C4-2B (cell line): ENCODE measurements around the gene TBL2.
"Not testable (repeated sequence)": the region's sequence is repeated elsewhere in the genome, so short reads cannot be mapped to it uniquely, and the experiment has no call there.

Experiments
- H3K27ac ChIP-seq: fragments of 450-650 bp; 2 replicates; pipeline ENCODE4 v1.5.1; 2017
- CTCF ChIP-seq: fragments of 450-650 bp; conservative IDR thresholded peaks from 2 replicates; pipeline ENCODE4 v1.5.1; 2017; ENCODE audit warnings: mild to moderate bottlenecking
- ZFX ChIP-seq: fragments of 450-650 bp; IDR thresholded peaks from 2 replicates; pipeline ENCODE4 v1.6.1; 2017

Gene TBL2

GRCh38 chr7:73586911-73587310 is 8.5 kb upstream of the TBL2 start:
- TF ChIP-seq CTCF (no peak), ZFX (no peak)
- no peak overlapping the region for H3K27ac ChIP-seq

DNA sequence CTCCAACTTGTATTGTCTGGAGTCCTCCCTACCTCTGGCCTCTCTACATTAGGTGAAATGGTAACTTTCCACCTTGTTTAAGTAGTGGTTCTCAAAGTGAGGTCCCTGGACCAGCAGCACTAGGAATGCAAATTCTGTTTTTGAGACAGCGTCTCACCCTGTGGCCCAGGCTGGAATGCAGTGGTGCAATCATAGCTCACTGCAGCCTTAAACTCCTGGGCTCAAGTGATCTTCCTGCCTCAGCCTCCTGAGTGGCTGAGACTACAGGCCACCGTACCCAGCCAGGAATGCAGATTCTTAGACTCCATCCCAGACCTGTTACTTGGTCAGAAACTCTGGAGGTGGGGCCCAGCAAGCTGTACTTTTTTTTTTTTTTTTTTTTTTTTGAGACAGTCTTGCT is 6.8 kb upstream of the TBL2 start:
- TF ChIP-seq CTCF (no peak), ZFX (no peak)
- no peak overlapping the region for H3K27ac ChIP-seq

DNA sequence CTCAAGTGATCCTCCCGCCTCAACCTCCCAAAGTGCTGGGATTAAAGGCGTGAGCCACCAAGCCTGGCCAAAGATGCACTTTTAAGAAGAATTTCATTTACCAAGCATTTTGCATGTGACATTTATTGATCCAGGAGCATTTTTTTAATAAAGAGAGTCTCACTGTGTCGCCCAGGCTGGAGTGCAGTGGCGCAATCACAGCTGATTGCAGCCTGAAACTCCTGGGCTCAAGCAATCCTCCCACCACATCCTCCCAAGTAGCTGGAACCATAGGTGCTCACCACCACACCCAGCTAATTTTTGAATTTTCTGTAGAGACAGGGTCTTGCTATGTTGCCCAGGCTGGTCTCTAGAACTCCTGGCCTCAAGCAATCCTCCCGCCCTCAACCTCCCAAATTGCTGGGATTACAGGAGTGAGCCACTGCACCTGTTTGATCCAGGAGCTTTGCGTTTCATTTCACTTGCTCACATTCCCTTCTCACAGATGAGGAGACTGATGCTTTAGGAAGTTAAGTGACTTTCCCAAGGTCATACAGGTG is 4.4 kb upstream of the TBL2 start:
- TF ChIP-seq CTCF: no peak
- TF ChIP-seq ZFX: no peak
- no peak overlapping the region for H3K27ac ChIP-seq

DNA sequence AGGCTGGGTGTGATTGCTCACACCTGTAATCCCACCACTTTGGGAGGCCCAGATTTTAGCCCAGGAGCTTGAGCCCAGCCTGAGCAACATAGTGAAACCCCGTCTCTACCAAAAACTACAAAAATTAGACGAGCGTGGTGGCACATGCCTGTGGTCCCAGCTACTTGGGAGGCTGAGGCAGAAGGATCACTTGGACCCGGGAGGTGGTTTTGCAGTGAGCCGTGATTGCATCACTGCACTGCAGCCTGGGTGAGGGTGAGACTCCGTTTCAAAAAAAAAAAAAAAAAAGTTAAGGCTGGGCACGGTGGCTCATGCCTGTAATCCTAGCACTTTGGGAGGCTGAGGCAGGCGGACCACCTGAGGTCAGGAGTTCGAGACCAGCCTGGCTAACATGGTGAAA is 2.6 kb upstream of the TBL2 start:
- H3K27ac ChIP-seq: not testable (repeated sequence)

GRCh38 chr7:73577627-73578341 is 595 bp downstream of the TBL2 start:
- TF ChIP-seq ZFX (peak; percentile 97; the same call in 1 of the 2 replicates), CTCF (no peak)

GRCh38 chr7:73573791-73574190 is 4.6 kb downstream of the TBL2 start:
- no peak for TF ChIP-seq ZFX
- no peak for TF ChIP-seq CTCF
- no peak overlapping the region for H3K27ac ChIP-seq

More at GRCh38 chr7:73577627-73578341, 595 bp downstream of the TBL2 start:
- H3K27ac ChIP-seq: peak overlapping the region; percentile 91

DNA sequence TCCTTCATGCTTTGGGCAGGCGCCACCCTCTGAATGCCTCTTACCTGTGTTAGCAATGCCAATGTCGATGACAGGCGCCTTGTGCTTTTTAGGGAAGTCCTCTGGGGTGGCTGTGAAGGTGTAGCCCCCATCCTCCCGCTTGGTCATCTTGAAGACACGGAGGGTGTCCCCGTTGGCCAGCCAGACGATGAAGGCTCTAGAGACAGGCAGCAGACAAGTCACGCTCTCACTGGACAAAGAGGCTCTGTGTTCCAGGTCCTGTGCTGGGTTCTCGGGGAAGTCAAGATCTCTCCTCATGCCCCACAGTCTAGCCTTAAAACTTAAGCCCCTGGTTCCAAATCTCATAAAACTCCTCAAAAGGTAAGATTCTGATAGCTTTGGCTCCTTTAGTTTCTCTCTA is 5.1 kb downstream of the TBL2 start:
- no peak for TF ChIP-seq CTCF
- TF ChIP-seq ZFX: no peak
- no peak overlapping the region for H3K27ac ChIP-seq

DNA sequence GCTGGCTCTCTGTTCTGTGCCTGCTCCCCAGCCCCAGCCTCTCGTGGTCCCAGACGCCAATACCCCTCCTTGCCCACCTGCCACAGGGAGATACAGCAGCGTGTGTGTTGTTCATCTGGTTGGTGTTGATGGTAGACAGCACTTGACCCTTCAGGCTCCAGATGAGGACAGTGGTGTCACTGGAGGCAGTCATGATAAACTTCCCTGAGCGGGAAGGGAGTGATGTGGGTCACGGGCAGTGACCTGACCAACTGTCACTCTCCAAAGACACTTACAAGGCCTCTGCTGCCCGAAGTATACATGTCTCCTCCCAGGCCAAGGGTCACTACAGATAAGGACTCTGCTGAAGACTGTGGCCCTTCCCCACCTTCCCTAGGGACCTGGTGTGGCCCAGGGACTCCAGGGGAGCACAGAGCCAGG is 5.6 kb downstream of the TBL2 start:
- no peak for TF ChIP-seq ZFX
- TF ChIP-seq CTCF: no peak
- H3K27ac ChIP-seq: no peak overlapping the region
